GM23338 (cell line): ENCODE results near the gene CCDC50.

ENCODE experiments used
- CTCF ChIP-seq, 2 experiments: fragments of 200-600 bp in 1 of 2; sonication (generic) in 1 of 2; conservative IDR thresholded peaks; 2 replicates each; pipeline versions ENCODE4 v1.5.1 to v1.6.1; 2016 to 2017; ENCODE audit warnings: antibody characterized with exemption in 2 of 2, low read depth in 2 of 2, mild to moderate bottlenecking in 2 of 2, moderate library complexity in 1 of 2
- ETS1 ChIP-seq: IDR thresholded peaks from 2 replicates; pipeline ENCODE4 v1.6.1; 2016; ENCODE audit warnings: antibody characterized with exemption
- EZH2 ChIP-seq: fragments of 200-600 bp; sonication (generic); IDR thresholded peaks from one replicate; pipeline ENCODE4 v1.8.0; 2017; ENCODE audit warnings: antibody characterized with exemption, mild to moderate bottlenecking, low read depth; ENCODE audit not compliant: unreplicated experiment
- EZH2phosphoT487 ChIP-seq: fragments of 200-600 bp; sonication (generic); IDR thresholded peaks from one replicate; pipeline ENCODE4 v1.8.1; 2018; ENCODE audit warnings: antibody characterized with exemption; ENCODE audit not compliant: unreplicated experiment
- JUNB ChIP-seq: IDR thresholded peaks from one replicate; pipeline ENCODE4 v1.6.1; 2016; ENCODE audit warnings: antibody characterized with exemption; ENCODE audit not compliant: unreplicated experiment
- POLR2AphosphoS5 ChIP-seq: IDR thresholded peaks from 2 replicates; pipeline ENCODE4 v1.6.1; 2016; ENCODE audit warnings: antibody characterized with exemption, low read depth
- REST ChIP-seq: IDR thresholded peaks from one replicate; pipeline ENCODE4 v1.6.1; 2018; ENCODE audit warnings: antibody characterized with exemption; ENCODE audit not compliant: unreplicated experiment
- STAT1 ChIP-seq: IDR thresholded peaks from one replicate; pipeline ENCODE4 v1.6.1; 2016; ENCODE audit warnings: antibody characterized with exemption; ENCODE audit not compliant: unreplicated experiment

- TF ChIP-seq POLR2AphosphoS5 (no peak), CTCF (conservative IDR thresholded peaks at IDR 0.05; ENCODE audit: low read depth in 2 of 2) (no peak), EZH2 (no peak), EZH2phosphoT487 (no peak), STAT1 (no peak), REST (no peak), JUNB (no peak), ETS1 (no peak)
Observed at GRCh38 chr3:191283400-191283799, 45.8 kb upstream of the CCDC50 start.
